MG63 (cell line): ENCODE measurements around the gene PHGDH. TPM values are rescaled to one million over a fixed set of nuclear protein-coding genes. Genes with fewer than 3 reads are reported as not detected.
A peak's percentile ranks its signal among the peaks of the same experiment; 100 is the strongest.
"Not testable (repeated sequence)": the region's sequence is repeated elsewhere in the genome, so short reads cannot be mapped to it uniquely, and the experiment has no call there.

ENCODE experiments used
- DNase-seq: peaks from one replicate; pipeline ENCODE4 v3.0.0-alpha.2; 2020
- H3K27me3 ChIP-seq: fragments of 250-450 bp; sonication (Bioruptor Pico); 2 replicates; pipeline ENCODE4 v1.5.1; 2020; ENCODE audit warnings: mild to moderate bottlenecking, moderate library complexity
- H3K36me3 ChIP-seq: fragments of 250-450 bp; sonication (Bioruptor Pico); 2 replicates; pipeline ENCODE4 v1.5.1; 2020; ENCODE audit warnings: mild to moderate bottlenecking, moderate library complexity
- H3K4me3 ChIP-seq: fragments of 250-450 bp; sonication (Bioruptor Pico); 2 replicates; pipeline ENCODE4 v1.5.1; 2020; ENCODE audit warnings: mild to moderate bottlenecking, moderate library complexity
- H3K9me3 ChIP-seq: fragments of 250-450 bp; sonication (Bioruptor Pico); 2 replicates; pipeline ENCODE4 v1.5.1; 2020; ENCODE audit warnings: mild to moderate bottlenecking, moderate library complexity
- total RNA-seq: library from RNA; depleted of rRNA; stranded (reverse); fragments of >200 nt; shearing (Covaris generic); gene quantifications from 2 replicates; pipeline ENCODE4 v1.2.3, GENCODE V29; 2014; ENCODE audit warnings: low replicate concordance

Gene PHGDH
- total RNA-seq, 1 experiment from 2014 or later: 396 TPM

DNA sequence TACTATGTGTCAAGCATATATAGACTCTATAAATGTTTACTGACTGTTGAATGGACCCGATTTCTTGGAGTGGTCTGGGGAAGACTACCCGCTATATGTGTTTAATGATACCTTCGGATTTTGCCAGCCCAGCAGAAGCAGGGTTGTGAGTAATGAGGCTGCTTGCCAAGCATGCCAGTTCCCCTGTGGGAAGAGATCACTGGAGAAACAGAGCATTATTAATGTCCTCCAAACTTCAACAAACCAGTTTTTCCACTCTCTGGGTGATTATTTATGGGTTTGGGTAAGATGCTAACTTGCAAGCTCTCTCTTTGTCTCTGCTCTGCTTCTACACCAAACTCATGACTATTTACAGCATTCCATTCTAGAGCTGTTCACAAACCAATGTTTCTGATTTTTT is 25.1 kb upstream of the PHGDH start:
- DNase-seq: peak; percentile 79
- Histone ChIP-seq H3K4me3 (no peak overlapping the region), H3K36me3 (no peaks in the 10 kb centered on the region), H3K27me3 (peaks cover 4% of the 10 kb centered on the region), H3K9me3 (no peaks in the 10 kb centered on the region)

DNA sequence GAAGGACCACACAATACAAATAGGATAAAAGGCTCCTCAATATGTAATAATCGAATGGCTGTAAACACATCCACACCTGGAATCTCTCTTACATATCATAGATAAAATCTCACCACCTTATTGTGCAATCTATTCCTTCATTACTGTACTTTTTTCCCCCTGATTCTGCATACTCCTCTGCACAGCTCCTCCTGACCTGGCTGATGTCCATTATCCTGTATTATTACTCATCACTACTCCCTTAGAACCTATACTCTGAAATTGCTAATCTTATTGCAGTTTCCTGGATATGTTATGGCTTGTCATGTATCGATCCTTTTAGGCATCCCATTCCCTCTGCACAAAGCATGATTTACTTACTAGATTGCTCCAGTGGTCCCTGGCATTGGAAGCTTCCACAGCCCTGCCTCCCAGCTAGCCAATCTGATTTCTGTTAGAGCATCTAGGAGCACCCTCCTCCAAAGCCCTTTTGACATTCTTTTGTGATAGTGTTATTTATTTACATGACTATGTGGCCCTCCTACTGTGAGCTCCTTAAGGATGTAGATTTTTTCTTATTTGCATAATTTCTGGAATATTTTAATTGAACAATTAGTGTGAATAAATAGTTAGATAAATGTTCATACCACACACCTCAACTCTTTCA is 24.2 kb upstream of the PHGDH start:
- no peak for DNase-seq
- no peak overlapping the region for H3K4me3 ChIP-seq
- H3K9me3 ChIP-seq: no peaks in the 10 kb centered on the region
- H3K27me3 ChIP-seq: peaks cover 4% of the 10 kb centered on the region
- H3K36me3 ChIP-seq: no peaks in the 10 kb centered on the region

DNA sequence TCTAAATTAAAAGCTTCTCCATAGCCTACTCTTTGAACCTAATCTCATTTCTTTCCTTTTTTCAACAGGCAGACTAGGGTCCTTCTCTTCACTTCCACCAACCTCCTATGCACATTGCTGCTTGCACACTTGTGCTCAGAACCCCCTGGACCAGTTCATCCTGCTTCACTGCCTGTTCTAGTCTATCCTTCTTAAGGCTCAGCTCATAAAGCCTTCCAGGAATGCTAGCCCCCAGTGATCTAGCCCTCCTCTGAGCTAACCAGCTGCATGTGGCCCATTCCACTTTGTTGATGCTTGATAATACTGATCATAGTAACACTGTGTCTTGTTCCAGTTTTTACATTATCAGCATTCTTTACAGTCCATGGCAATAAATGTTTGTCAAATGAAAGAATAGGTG is 22.9 kb upstream of the PHGDH start:
- Histone ChIP-seq H3K9me3 (no peaks in the 10 kb centered on the region), H3K27me3 (peaks cover 4% of the 10 kb centered on the region), H3K4me3 (no peak overlapping the region), H3K36me3 (no peaks in the 10 kb centered on the region)
- DNase-seq: no peak

DNA sequence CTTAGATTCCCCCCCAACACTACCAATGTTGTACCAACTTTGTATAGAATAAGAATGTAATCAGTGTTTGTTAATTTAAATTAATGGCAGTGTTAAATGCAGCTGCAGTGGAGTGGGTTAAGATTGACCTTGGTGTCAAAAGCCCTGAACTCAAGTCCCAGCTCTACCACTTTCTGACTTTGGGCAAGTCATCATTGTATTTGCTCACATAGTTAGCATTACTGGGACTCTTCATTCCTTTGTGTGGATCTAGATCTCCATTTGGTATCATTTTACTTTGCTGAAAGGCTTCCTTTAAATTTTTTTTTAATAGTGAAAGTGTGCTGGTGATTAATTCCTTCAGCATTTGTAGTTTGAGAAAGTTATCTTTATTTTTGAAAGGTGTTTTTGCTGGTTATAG is 22.2 kb upstream of the PHGDH start:
- peaks cover 4% of the 10 kb centered on the region for H3K27me3 ChIP-seq
- H3K36me3 ChIP-seq: no peaks in the 10 kb centered on the region
- no peak overlapping the region for H3K4me3 ChIP-seq
- no peak for DNase-seq
- peaks cover 1% of the 10 kb centered on the region; the same call in 1 of the 2 replicates for H3K9me3 ChIP-seq

DNA sequence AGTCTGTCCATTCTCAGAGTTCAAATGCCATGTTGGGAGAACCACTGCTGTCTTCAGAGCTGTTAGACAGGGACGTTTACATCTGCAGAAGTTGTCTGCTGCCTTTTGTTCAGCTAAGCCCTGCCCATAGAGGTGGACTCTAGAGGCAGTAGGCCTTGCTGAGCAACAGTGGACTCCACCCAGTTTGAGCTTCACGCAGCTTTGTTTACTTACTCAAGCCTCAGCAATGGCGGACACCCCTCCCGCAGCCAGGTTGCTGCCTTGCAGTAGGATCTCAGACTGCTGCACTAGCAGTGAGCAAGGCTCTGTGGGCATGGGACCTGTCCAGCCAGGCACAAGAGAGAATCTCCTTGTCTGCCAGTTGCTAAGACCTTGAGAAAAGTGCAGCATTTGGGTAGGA is 14.9 kb upstream of the PHGDH start:
- Histone ChIP-seq H3K27me3 (peaks cover 10% of the 10 kb centered on the region; the same call in 1 of the 2 replicates), H3K9me3 (peaks cover 25% of the 10 kb centered on the region)
- not testable (repeated sequence) for H3K36me3 ChIP-seq, H3K4me3 ChIP-seq, DNase-seq

DNA sequence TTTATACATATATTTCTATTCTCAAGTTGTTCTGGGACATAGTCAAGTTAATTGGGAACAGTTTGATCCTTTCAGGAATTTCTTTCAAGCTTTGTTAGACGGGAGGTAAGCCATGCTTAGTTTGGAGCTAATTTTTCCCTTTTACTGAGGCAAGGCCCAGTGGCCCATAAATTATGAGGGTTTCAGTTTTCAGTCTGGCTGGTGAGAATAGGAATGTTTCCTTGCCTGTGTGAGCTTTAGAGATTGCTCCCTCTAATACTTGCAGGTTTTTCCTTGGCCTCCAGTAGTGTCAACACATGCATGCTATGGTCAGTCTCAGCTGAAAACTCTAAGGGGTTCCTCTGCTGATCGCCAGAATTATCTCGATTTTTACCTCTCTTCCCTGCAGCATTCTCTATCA is 14.1 kb upstream of the PHGDH start:
- no peak for DNase-seq
- Histone ChIP-seq H3K36me3 (no peaks in the 10 kb centered on the region), H3K4me3 (no peak overlapping the region), H3K27me3 (peaks cover 10% of the 10 kb centered on the region; the same call in 1 of the 2 replicates), H3K9me3 (peaks cover 30% of the 10 kb centered on the region)

DNA sequence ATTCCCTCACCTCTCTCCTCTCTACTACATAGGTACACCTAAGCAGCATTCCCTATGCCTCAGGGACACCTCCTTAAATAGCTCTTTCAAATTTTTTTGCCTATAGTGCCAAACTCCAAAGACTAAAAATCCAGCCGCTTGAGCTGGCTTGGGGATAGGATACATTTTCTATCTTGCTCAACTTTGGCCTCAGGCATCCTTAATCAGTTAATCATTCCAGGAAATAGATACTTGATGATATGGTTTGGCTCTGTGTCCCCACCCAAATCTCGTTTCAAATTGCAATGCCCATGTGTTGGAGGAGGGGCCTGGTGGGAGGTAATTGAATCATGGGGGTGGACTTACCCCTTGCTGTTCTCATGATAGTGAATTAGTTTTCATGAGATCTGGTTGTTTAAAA is 11.4 kb upstream of the PHGDH start:
- peaks cover 25% of the 10 kb centered on the region for H3K9me3 ChIP-seq
- no peak overlapping the region for H3K4me3 ChIP-seq
- no peaks in the 10 kb centered on the region for H3K36me3 ChIP-seq
- no peak for DNase-seq
- H3K27me3 ChIP-seq: peaks cover 6% of the 10 kb centered on the region; the same call in 1 of the 2 replicates

DNA sequence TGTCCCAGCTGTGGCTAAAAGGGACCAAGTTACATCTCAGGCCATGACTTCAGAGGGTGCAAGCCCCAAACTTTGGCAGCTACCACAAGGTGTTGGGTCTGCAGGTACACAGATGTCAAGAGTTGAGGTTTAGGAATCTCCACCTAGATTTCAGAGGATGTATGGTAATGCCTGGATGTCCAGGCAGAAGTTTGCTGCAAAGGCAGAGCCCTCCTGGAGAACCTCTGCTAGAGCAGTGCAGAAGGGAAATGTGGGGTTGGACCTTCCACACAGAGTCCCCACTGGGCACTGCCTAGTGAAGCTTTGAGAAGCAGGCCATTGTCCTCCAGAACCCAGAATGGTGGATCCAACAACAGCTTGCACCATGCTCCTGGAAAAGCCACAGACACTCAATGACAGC is 10.1 kb upstream of the PHGDH start:
- Histone ChIP-seq H3K36me3 (no peaks in the 10 kb centered on the region), H3K9me3 (peaks cover 28% of the 10 kb centered on the region), H3K4me3 (no peak overlapping the region), H3K27me3 (peaks cover 2% of the 10 kb centered on the region; the same call in 1 of the 2 replicates)
- DNase-seq: no peak

DNA sequence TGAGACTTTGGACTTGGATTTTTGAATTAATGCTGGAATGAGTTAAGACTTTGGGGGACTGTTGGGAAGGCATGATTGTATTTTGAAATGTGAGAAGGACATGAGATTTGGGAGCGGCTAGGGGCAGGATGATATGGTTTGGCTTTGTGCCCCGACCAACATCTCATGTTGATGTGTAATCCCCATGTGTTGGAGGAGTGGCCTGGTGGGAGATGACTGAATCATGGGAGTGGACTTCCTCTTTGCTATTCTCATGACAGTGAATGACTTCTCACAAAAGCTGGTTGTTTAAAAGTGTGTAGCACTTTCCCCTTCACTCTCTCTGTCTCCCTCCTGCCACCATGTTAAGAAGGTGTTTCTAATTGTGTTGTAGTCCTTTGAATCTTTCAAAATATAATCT is 9.3 kb upstream of the PHGDH start:
- Histone ChIP-seq H3K4me3 (no peak overlapping the region), H3K36me3 (no peaks in the 10 kb centered on the region), H3K27me3 (peaks cover 2% of the 10 kb centered on the region; the same call in 1 of the 2 replicates), H3K9me3 (peaks cover 28% of the 10 kb centered on the region)
- DNase-seq: peak; percentile 45

DNA sequence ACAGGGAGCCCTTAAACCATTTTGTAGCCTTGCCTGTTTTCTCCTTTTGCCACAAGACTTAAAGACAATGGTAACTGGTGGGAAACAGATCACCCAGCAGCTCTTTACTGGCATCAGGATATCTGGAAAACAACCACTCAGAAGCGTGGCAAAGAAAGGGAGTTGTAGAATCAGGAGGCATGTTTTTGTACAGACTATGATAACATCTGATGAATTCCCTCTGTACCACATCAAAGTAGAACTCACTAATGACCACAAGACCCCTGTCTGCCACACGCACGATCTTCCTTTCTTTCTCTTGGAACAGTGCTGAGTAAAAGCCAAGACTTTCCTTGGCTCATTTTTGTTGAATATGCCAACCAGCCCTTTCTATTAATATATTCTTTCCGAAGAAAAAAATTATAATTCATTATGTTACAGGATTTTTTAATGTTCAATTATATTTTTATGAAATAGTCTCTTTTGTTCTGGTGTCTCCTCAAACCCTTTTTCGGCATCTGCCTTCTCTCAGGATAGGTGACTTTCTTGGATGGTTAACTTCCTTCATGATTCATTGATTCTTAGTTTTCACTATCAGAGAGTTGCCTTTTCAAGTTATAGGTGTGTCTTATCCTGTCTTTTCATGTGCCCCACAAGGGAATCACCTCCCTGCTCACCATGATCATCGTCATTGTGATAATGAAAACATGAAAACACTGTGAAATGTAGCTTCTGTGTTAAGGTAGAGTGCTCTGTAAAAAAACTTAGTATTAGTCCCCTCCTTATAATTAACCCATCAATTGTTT is 7.9 kb upstream of the PHGDH start:
- Histone ChIP-seq H3K36me3 (no peaks in the 10 kb centered on the region), H3K27me3 (peaks cover 2% of the 10 kb centered on the region; the same call in 1 of the 2 replicates), H3K4me3 (no peak overlapping the region), H3K9me3 (peaks cover 28% of the 10 kb centered on the region)
- no peak for DNase-seq

DNA sequence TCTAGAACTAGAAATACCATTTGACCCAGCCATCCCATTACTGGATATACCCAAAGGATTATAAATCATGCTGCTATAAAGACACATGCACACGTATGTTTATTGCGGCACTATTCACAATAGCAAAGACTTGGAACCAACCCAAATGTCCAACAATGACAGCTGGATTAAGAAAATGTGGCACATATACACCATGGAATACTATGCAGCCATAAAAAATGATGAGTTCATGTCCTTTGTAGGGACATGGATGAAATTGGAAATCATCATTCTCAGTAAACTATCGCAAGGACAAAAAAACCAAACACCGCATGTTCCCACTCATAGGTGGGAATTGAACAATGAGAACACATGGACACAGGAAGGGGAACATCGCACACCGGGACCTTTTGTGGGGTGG is 5.1 kb upstream of the PHGDH start:
- DNase-seq, H3K4me3 ChIP-seq, H3K27me3 ChIP-seq, H3K36me3 ChIP-seq: not testable (repeated sequence)
- H3K9me3 ChIP-seq: peaks cover 10% of the 10 kb centered on the region

DNA sequence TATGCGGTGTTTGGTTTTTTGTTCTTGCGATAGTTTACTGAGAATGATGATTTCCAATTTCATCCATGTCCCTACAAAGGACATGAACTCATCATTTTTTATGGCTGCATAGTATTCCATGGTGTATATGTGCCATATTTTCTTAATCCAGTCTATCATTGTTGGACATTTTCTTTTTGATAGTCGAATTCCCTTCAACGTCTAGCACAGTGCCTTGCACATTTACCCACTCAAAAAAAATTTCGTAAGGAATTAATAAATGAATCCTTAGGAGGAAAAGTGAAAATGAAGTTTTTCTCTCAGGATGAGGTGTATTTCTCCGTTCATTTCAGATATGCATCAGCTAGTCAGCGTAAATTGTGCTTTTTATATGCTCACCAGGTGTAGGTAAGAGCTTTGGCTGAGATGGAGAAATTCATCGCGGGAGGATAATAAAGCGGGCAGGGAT is 354 bp upstream of the PHGDH start:
- peaks cover 31% of the 10 kb centered on the region for H3K36me3 ChIP-seq
- peak overlapping the region; percentile 92 for H3K4me3 ChIP-seq
- not testable (repeated sequence) for H3K9me3 ChIP-seq, DNase-seq, H3K27me3 ChIP-seq

DNA sequence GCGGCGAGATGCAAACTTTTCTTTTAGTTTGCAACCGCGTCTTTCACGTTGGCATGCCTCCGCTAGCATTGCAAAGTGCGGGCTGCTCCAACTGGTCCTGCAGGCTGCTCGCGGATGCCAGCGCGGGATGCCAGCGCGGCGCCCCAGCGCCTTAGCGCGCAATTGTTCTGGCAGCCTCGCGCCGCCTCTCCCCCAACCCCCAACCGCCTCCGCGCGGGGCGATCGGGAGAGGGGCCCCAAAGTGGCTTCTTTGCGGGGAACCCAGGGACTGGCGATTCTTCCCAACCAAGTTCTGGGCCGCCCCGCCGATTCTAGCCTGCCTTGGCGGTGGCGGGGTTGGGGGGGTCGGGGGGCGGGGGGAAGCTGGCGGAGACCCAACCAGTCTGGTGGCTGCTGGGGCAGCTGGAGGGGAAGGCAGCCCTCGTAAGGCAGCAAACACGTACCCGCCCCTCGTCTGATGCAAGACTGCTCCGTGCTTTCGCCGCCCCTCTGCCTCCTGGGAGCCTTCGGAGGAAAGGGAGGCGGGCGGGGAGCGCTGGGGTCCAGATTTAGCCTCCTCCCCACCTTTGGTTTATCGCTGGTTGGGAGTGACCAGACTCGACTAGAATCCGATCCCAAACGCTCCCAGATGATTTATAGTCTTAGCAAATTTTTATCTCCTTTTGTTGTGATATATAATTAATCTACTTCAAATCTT is 756 bp downstream of the PHGDH start:
- H3K36me3 ChIP-seq: peaks cover 31% of the 10 kb centered on the region
- H3K27me3 ChIP-seq: peaks cover 2% of the 10 kb centered on the region; the same call in 1 of the 2 replicates
- H3K4me3 ChIP-seq: peak overlapping the region; percentile 92
- peak; percentile 97 for DNase-seq
- no peaks in the 10 kb centered on the region for H3K9me3 ChIP-seq

DNA sequence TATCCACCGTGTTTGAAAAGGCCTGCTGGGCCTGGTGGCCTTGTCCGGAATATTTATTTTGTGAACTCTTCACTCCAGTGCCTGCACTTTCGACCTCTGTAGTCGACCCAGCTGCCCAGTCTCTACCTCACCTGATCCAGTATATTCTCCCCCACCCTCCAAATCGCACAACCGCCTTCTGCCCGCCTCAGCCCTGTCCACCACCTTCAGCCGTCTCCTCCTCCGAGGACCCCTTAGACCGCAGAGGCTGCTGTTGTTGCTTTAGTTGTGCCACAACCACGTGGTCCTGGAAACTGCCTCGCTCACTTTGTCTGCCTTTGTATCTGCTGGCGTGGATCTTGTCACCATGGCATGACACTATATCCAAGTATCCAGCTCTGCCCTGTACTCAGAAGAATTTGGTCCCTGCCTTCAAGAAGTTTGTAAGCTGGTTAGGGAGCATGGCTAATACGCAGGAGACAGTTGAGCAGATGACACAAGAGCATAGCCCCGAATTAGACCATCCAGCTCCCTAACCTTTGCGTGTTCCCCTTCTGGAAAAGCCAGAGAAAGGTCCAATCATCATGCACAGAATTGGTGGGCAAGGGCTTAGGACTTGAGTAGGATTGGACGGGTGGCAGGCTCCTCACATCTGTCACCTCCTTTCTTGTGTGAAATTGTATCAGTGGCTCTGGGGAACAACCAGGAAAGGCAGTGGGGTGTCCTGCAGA is 1.5 kb downstream of the PHGDH start:
- Histone ChIP-seq H3K27me3 (peaks cover 2% of the 10 kb centered on the region; the same call in 1 of the 2 replicates), H3K9me3 (no peaks in the 10 kb centered on the region), H3K4me3 (peak overlapping the region; percentile 92), H3K36me3 (peaks cover 34% of the 10 kb centered on the region)
- peak; percentile 22 for DNase-seq

DNA sequence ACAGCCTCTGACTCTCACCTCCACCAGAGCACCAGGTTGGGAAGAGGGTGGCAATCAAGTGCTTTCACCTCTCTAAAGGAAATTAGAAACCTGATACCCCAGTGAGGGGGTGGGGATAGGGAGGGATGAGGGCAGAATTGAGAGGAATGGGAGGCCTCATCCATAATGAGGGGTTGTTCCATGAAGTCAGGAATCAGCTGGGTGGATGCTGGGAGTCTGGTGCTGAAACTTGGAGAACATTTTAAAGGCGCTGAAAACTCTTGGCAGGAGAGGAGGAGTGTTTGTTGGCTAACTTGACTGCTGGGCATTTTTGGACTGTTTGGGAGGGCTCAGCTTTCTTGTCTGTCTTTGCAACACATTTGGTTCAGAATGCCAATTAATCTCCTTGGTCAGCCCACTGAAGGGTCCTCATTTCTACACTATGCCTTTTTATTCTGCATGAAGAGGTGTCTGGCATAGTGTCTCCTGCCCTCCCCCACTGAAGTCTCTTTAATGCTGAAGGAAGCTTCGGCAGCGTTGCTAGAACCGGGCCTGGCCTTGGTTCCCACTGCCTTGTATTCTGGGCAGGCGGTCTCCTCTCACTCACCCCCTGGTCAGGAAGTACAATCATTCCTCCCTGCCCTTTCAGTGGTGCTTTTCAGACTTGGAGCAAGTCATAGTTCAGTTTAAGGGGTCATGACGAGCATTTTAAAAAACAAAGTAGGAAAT is 2.2 kb downstream of the PHGDH start:
- DNase-seq: peak; percentile 22
- peaks cover 2% of the 10 kb centered on the region; the same call in 1 of the 2 replicates for H3K27me3 ChIP-seq
- peaks cover 42% of the 10 kb centered on the region for H3K36me3 ChIP-seq
- H3K9me3 ChIP-seq: no peaks in the 10 kb centered on the region
- H3K4me3 ChIP-seq: peak overlapping the region; percentile 92

DNA sequence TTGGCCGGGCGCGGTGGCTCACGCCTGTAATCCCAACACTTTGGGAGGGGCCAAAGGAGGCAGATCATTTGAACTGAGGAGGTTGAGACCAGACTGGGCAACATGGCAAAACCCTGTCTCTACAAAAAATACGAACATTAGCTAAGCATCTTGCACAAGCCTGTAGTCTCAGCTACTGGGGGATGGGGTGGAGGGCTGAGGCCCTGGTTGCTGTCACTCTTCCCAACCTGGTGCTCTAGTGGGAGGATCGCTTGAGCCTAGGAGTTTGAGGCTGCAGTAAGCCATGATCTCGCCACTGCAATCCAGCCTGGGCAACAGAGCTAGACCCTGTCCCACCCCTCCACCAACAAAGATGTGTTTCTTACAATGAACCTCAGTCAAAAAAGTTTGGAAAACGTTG is 2.8 kb downstream of the PHGDH start:
- peak; percentile 14 for DNase-seq
- Histone ChIP-seq H3K36me3 (peaks cover 46% of the 10 kb centered on the region), H3K27me3 (no peaks in the 10 kb centered on the region; the same call in 1 of the 2 replicates), H3K9me3 (no peaks in the 10 kb centered on the region), H3K4me3 (peak overlapping the region; percentile 92)
